SK-N-SH (cell line): ENCODE measurements around the gene GRB10.

Source experiments
- POLR2AphosphoS5 ChIP-seq: IDR thresholded peaks from 2 replicates; pipeline ENCODE4 v1.6.1; 2012; ENCODE audit warnings: low read depth, low read length
- SIN3A ChIP-seq: IDR thresholded peaks from 2 replicates; pipeline ENCODE4 v1.6.1; 2012; ENCODE audit warnings: low read depth, mild to moderate bottlenecking, low read length, moderate library complexity, borderline replicate concordance
- TF ChIP-seq, protein P1 (sequence below): IDR thresholded peaks from 2 replicates; pipeline ENCODE4 v1.4.0; 2012; ENCODE audit warnings: low read depth, borderline replicate concordance

DNA sequence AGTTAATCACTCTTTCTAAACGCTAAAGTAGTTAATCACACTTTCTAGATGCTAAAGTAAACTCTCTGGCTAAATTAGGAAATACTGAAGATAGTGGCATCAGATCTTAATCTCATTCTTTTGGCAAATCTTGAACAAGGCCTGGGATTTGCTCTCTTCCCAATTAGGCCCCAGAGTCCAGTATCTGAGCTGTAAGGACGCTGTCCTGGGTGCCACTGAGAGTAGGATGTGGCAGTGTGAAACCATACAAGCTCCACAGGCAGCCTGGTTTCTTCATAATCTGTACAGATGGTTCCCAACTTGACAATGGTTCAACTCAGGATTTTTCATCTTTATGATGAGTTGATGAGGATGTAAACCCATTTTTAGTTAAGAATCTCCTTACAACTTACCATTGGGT, 36.9 kb downstream of the GRB10 start:
- TF ChIP-seq, protein P1, sequence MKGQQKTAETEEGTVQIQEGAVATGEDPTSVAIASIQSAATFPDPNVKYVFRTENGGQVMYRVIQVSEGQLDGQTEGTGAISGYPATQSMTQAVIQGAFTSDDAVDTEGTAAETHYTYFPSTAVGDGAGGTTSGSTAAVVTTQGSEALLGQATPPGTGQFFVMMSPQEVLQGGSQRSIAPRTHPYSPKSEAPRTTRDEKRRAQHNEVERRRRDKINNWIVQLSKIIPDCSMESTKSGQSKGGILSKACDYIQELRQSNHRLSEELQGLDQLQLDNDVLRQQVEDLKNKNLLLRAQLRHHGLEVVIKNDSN: no peak
- TF ChIP-seq POLR2AphosphoS5 (no peak), SIN3A (no peak)
